Epithelial cell of esophagus (primary cell): Measurements from ENCODE around the gene KCNS3.

Experiments
- DNase-seq: peaks from one replicate; pipeline ENCODE4 v3.0.0; 2010; ENCODE audit warnings: low read depth
- H3K4me3 ChIP-seq: 2 replicates; pipeline ENCODE4 v1.5.1; 2011; ENCODE audit warnings: mild to moderate bottlenecking, low read length, control low read depth
- CTCF ChIP-seq: IDR thresholded peaks from 2 replicates; pipeline ENCODE4 v1.5.1; 2011; ENCODE audit warnings: low read depth, mild to moderate bottlenecking, low read length, control low read depth, inconsistent platforms; ENCODE audit not compliant: insufficient read depth; ENCODE audit errors: missing control alignments

The KCNS3 gene

GRCh38 chr2:17965196-17965595, 86.7 kb downstream of the KCNS3 start:
- DNase-seq = no peak
- no peak for TF ChIP-seq CTCF
- H3K4me3 ChIP-seq = no peak overlapping the region

DNA sequence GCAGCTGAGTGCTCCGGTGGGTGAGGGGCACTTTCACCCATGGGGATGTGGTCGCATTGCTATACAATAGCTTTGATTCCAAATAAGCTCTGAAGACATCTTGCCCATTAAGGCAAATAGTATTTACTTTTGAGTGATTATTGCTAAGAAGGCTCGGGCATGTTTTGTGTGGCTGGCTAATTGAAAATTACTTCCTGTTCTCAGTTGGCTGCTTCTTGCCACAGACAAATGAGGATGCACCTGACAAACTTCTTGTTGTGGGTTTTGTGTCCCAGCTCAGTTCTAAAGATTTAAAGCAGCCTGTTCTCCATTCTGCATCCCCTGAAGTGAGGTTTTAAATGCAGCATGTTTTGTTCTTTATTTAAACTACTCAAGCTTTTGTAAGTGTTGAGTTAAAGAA, 88.3 kb downstream of the KCNS3 start:
- TF ChIP-seq CTCF = no peak
- DNase-seq = no peak
- H3K4me3 ChIP-seq = no peak overlapping the region

- no peak overlapping the region for H3K4me3 ChIP-seq
- TF ChIP-seq CTCF = no peak
- DNase-seq = no peak
Measured at GRCh38 chr2:17969661-17970060, 91.2 kb downstream of the KCNS3 start.

DNA sequence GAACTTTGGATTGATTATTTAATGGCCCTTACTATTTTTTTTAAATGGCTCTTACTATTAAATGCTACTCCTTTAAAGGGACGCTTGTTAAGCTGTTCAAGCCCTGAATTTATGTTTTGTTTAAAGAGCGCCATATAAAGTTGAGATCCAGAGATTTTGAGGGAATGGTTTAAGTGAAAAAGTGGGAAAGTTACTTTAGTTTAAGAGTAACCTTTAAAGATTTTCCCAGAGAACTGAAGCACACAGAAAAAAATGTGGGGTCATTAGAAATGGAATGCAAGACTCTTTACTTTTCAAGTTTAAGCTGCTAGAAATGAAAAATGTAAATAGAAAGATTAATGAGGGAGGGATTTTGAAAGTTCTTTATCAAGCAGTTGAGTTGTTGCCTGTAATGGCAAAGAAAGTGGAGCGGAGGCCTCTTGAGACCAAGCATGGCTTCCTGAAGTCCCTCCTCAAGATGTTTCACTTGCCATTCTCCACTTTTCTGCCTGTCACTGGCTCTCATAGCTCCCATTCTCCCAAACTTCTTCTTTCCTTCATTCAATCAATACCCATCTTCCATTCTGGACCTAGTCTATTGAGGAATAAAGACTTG, 93.2 kb downstream of the KCNS3 start:
- DNase-seq = no peak
- no peak overlapping the region for H3K4me3 ChIP-seq
- TF ChIP-seq CTCF = no peak

GRCh38 chr2:17972991-17973390, 94.5 kb downstream of the KCNS3 start:
- DNase-seq = no peak
- no peak for TF ChIP-seq CTCF

GRCh38 chr2:17975401-17975800, 96.9 kb downstream of the KCNS3 start:
- no peak for TF ChIP-seq CTCF
- no peak overlapping the region for H3K4me3 ChIP-seq
- no peak for DNase-seq

More at GRCh38 chr2:17972991-17973390, 94.5 kb downstream of the KCNS3 start:
- no peak overlapping the region for H3K4me3 ChIP-seq
